KOPT-K1 (cell line): ENCODE measurements around the gene CHD9.
A peak's percentile ranks its signal among the peaks of the same experiment; 100 is the strongest.

Source experiments
- H3K27ac ChIP-seq: fragments of 200-600 bp; sonication (generic); 2 replicates; pipeline ENCODE4 v1.5.1; 2016; ENCODE audit warnings: antibody characterized with exemption, mild to moderate bottlenecking, low read depth, low read length; ENCODE audit not compliant: poor library complexity, severe bottlenecking
- H3K36me3 ChIP-seq: fragments of 200-600 bp; sonication (generic); 2 replicates; pipeline ENCODE4 v1.5.1; 2017; ENCODE audit warnings: antibody characterized with exemption, mild to moderate bottlenecking, low read length, moderate library complexity; ENCODE audit not compliant: insufficient read depth
- H3K9me3 ChIP-seq: fragments of 200-600 bp; sonication (generic); 2 replicates; pipeline ENCODE4 v1.5.1; 2017; ENCODE audit warnings: antibody characterized with exemption, low read length, mild to moderate bottlenecking; ENCODE audit not compliant: insufficient read depth, poor library complexity, severe bottlenecking

CHD9 gene

GRCh38 chr16:53198933-53199332, 144.1 kb downstream of the CHD9 start:
- no peak overlapping the region for H3K27ac ChIP-seq
- peaks cover 11% of the 10 kb centered on the region; the same call in 1 of the 2 replicates for H3K36me3 ChIP-seq
- H3K9me3 ChIP-seq = peaks cover 13% of the 10 kb centered on the region

- peaks cover 13% of the 10 kb centered on the region for H3K9me3 ChIP-seq
- peaks cover 11% of the 10 kb centered on the region; the same call in 1 of the 2 replicates for H3K36me3 ChIP-seq
- no peak overlapping the region for H3K27ac ChIP-seq
Observed at GRCh38 chr16:53201900-53202299, 147.1 kb downstream of the CHD9 start.

DNA sequence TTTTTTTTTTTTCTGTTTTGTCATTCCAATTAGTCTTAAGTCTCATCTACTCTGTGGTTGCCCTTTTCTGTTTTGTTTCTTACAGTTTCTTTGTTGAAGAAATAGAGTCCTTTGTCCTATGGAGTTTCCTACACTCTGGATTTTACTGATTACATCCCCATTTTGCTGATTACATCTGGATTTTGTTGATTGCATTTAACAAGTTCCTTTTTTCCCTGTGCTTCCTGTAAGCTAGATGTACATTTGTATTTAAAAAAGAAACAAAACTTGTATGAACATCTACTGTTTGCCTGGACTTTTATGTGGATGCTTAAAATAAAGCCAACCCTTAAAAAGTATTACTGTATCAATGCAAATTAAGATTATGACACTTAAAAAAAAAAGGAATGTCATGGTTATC, 147.6 kb downstream of the CHD9 start:
- H3K27ac ChIP-seq = no peak overlapping the region
- peaks cover 13% of the 10 kb centered on the region for H3K9me3 ChIP-seq

GRCh38 chr16:53207810-53208752, 153.3 kb downstream of the CHD9 start:
- H3K27ac ChIP-seq = peak overlapping the region; percentile 90

More for the DNA sequence above, 147.6 kb downstream of the CHD9 start:
- H3K36me3 ChIP-seq = peaks cover 11% of the 10 kb centered on the region; the same call in 1 of the 2 replicates

DNA sequence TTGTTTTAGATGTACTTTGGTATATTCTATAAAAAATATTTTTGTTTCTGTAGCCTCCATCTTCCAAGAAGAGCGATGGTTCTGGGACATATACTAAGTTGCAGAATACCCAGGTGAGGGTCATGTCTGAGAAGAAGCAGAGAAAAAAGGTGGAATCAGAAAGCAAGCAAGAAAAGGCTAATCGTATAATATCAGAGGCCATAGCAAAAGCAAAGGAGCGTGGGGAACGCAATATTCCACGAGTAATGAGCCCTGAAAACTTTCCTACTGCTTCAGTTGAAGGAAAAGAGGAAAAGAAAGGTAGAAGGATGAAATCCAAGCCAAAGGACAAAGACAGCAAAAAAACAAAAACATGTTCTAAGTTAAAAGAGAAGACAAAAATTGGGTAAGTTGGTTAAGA, 154.6 kb downstream of the CHD9 start:
- H3K27ac ChIP-seq = peak overlapping the region; percentile 90
- no peaks in the 10 kb centered on the region for H3K9me3 ChIP-seq
- peaks cover 17% of the 10 kb centered on the region for H3K36me3 ChIP-seq

More at GRCh38 chr16:53207810-53208752, 153.3 kb downstream of the CHD9 start:
- H3K36me3 ChIP-seq = peaks cover 4% of the 10 kb centered on the region
- no peaks in the 10 kb centered on the region for H3K9me3 ChIP-seq

GRCh38 chr16:53209877-53210276, 155.1 kb downstream of the CHD9 start:
- peak overlapping the region; percentile 90 for H3K27ac ChIP-seq
- H3K9me3 ChIP-seq = no peaks in the 10 kb centered on the region
- peaks cover 17% of the 10 kb centered on the region for H3K36me3 ChIP-seq

DNA sequence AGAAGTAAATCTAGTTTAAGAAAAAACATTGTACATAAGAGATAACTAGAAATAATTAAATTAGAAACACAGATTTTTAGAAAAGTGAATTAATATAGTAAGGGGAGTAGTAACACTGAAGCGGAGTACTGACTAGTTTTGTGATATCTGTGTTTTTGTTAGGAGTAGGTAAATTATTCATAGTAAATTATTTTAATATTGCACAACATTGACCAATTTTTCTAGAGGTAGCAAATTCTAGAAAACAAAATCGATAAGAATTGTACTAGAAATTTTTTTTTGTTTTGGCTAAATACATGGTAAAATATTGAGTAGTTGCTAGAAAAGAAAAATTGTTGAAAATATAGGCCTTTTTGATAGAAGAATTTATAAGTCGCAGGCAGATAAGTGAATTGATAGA, 156.5 kb downstream of the CHD9 start:
- Histone ChIP-seq H3K27ac (no peak overlapping the region), H3K36me3 (peaks cover 17% of the 10 kb centered on the region), H3K9me3 (no peaks in the 10 kb centered on the region)

DNA sequence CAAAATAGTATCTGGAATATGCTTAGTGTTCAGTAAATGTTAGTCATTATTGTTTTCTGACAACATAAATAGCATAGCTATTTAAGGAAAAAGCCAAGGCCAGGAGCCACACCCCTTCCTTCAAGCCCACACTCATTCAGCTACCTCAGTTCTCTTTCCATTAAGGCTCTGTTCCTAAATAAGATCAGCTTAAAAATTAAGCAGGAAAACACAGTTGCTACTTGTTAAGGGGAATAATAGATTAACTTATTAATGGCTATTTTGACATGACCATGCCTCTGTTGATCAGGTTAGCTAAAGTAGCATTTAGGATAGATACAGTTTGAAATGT, 158.1 kb downstream of the CHD9 start:
- Histone ChIP-seq H3K9me3 (no peaks in the 10 kb centered on the region), H3K36me3 (peaks cover 24% of the 10 kb centered on the region), H3K27ac (no peak overlapping the region)

- Histone ChIP-seq H3K36me3 (peaks cover 24% of the 10 kb centered on the region), H3K27ac (no peak overlapping the region), H3K9me3 (no peaks in the 10 kb centered on the region)
Observed at GRCh38 chr16:53213542-53213941, 158.8 kb downstream of the CHD9 start.

GRCh38 chr16:53216798-53217197, 162.0 kb downstream of the CHD9 start:
- no peaks in the 10 kb centered on the region for H3K9me3 ChIP-seq
- H3K36me3 ChIP-seq = peaks cover 19% of the 10 kb centered on the region
- no peak overlapping the region for H3K27ac ChIP-seq

DNA sequence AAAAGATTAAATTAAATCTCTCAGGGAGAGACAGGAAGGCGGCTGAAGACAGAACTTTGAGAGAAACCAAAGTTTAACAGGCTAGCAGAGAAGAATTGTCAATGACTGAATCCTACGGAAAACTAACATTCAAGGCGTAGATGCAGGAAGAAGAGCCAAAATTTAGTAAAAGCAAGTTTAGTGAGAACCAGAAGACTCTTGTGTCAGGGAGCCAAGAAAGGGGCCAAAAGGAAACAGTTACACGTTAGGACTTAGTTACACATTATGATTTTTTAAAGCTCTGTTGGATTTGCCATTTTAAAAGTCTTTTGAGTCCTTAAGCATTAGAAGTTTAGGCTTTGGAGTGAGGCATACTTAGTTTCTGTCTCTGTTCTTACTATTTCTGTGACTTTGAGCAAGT, 164.6 kb downstream of the CHD9 start:
- no peak overlapping the region for H3K27ac ChIP-seq
- no peaks in the 10 kb centered on the region for H3K9me3 ChIP-seq
- peaks cover 32% of the 10 kb centered on the region for H3K36me3 ChIP-seq

GRCh38 chr16:53219795-53220454, 165.1 kb downstream of the CHD9 start:
- Histone ChIP-seq H3K27ac (no peak overlapping the region), H3K36me3 (peaks cover 37% of the 10 kb centered on the region), H3K9me3 (no peaks in the 10 kb centered on the region)

DNA sequence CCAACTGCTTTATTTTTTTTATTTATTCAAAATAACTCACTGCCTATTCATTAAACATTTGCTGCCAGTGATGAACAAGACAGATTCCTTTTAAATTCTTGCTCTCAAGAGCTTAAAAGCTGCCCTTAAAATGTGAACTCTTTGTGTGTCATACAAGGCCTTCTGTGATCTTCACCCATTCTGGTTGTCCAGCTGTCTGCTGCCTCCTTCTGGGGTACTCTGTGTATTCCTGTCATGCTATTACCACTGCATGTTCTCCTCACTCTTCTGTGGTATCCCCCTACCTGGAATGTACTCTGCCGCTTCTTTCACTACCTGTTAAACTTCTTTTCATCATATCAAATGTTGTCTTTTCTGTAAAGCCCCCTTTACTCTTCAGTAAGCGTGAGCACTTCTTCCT, 165.8 kb downstream of the CHD9 start:
- Histone ChIP-seq H3K36me3 (peaks cover 44% of the 10 kb centered on the region), H3K9me3 (no peaks in the 10 kb centered on the region), H3K27ac (no peak overlapping the region)

DNA sequence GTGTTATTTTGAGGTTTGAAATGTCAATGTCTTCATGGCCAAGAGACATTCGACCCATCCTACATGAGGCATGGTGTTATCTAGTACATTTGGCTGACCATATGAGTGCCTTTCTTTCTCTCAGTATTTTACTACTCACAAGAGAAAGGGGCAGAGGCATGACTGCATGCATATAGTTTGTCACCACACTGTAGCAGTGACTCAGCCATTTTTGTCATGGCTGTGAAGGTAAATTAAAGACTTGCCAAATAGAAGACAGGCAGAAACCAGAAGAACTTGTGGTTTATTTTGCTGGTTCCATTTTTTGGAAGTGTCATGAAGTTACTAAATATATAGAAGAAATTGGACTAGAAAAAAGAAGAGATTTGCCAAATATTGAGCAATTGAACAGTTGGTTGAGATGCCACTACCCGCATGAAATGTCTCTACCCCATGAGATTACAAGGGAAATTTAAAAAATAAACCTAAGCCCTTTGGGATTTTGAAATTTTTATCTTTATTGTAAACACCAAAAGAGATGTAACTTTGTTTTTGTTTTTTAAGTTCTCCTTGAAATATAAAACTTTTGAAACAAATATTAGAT, 170.3 kb downstream of the CHD9 start:
- H3K27ac ChIP-seq = no peak overlapping the region
- peaks cover 82% of the 10 kb centered on the region for H3K36me3 ChIP-seq

GRCh38 chr16:53232826-53233529, 178.2 kb downstream of the CHD9 start:
- H3K36me3 ChIP-seq = peaks cover 99% of the 10 kb centered on the region
- no peak overlapping the region for H3K27ac ChIP-seq
- H3K9me3 ChIP-seq = no peaks in the 10 kb centered on the region

More for the DNA sequence above, 170.3 kb downstream of the CHD9 start:
- no peaks in the 10 kb centered on the region for H3K9me3 ChIP-seq
